ENCODE data around the gene CHD1. TPM values are rescaled to one million over a fixed set of nuclear protein-coding genes. Genes with fewer than 3 reads are reported as not detected.

Gene CHD1
- polyA plus RNA-seq, 10 donors: 23.1 to 42.0 (median 33.3) TPM

DNA sequence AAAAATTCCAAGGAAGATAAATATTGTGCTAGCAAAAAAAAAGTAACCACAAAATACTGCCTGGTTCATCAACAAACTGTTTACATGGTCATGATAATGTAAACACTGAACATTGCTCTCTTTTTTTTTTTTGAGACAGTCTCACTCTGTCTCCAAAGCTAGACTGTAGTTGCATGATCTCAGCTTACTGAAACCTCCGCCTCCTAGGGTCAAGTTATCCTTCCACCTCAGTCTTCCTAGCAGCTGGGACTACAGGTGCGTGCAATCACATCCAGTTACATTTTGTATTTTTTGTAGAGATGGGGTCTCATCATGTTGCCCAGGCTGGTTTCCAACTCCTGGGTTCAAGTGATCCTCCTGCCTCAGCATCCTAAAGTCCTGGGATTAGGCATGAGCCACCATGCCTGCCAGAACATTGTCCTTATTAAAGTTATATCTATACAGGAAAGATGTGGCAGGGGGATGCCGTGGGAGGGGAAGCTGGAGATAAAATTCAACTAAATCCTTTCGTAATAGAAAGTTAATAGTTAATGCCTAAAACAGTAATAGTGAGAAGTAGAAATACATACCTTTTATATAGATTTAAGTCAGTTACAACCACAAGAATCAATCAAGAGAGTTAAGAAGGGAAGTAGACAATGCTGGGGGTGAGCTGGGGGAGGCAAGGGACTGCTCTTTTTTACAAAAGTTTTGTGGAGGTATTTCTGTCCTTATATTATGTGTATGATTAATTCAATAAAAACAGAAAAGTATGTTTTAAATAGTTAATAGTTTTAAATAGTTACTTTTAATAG is 103.0 kb downstream of the CHD1 start:
- no peak for DNase-seq

DNA sequence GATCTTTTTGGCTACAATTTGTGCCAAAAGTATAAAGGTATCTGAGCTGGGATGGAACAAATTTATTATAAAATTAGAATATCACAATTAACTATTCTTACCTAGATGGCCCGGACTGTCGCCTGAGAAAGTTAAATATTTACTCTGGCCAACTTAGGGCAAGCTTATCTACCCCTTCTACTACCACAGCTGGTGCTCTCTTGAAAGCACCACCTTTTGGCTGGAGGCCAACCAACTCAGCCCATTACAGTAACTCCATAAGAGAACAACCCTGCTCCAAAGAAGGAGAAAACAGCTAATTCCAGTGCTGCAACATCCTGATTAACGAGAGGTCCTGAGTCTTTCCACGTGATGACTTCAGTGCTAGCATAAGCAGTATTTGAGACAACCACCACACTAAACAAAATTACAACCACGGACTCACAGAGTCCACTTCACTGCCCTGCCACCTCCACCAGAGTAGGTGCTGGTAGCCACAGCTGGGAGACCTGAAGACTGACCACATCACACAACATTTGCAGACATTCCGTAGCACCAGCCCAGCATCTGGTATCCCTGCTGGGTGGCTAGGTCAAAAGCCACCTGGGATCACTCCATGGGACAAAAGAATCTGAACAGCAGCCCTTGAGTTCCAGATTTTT is 112.1 kb downstream of the CHD1 start:
- DNase-seq: no peak

- DNase-seq: no peak
These were observed 115.1 kb downstream of the CHD1 start for GRCh38 chr5:98813755-98814154.

- no peak for DNase-seq
These were observed 118.6 kb downstream of the CHD1 start for GRCh38 chr5:98810206-98810605.

GRCh38 chr5:98807806-98808205 is 121.0 kb downstream of the CHD1 start:
- no peak for DNase-seq

DNA sequence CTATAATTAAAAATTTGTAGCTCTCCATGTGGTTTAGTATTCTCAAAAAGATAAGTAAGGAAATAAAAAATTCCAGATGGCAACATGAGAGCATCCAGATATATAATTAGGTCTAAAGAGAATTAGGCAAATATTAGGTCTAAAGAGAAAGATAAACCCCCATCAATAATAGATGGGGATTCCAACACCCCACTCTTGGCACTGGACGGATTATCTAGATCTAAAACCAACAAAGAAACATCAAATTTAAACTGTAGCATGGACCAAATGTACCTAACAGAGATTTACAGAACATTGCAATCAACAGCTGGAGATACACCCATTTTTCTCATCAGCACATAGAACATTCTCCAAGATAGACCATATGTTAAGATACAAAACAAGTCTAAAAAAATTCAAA is 123.7 kb downstream of the CHD1 start:
- no peak for DNase-seq

DNA sequence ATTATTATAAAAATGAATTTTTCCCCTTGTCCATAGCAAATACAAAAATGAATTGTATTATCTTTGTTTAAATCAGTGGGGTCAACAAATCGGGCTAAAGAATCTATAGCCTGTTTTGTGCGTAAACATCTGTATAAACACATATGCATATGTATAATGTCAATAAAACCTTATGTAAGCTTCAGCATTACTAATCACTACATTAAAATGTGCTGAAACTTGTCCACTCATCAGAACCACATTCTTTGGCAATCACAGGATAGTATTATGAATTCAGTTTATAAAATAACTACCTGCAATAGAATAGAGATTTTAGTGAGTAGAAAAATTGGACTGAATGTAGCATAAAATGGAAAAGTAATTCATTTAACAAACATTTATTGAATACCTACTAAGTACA is 124.7 kb downstream of the CHD1 start:
- no peak for DNase-seq

Other genes starting within 250 kb of the CHD1 start
- 10 to 100 TPM; 42.9 to 67.4 (median 51.5) TPM for gene RGMB, start 155.3 kb downstream of the CHD1 start, polyA plus RNA-seq (ENCODE audit: insufficient read length in 10 of 10)